NOMO-1 treated with dmso at 0.1 percent for 144 hours (cell line): ENCODE results near the gene HHATL.

Source experiments
- DNase-seq: peaks from one replicate; lab custom pipeline; 2025; ENCODE audit not compliant: unreplicated experiment; lab: John Stamatoyannopoulos, UW

The HHATL gene

DNA sequence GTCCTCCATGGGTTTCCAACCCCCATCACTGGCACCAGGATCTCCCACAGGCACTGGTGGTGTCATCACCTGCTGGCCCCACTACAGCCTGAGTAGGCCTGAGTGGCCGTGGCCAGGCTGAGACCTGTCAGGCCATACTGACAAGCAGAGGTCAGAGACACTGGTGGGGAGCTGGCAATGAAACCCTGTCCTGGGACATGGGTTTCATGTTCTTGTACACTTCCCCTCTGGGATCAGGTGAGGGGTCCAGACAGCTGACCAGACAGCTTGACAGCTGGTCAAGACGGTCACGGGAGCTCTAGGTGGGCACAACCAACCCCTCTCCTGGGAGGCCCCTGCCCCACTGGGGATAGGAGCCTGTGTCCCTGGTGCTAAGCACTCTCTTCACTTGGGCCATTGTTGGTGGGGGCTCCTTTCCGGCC lies 36.0 kb downstream of the HHATL start:
- no peak for DNase-seq

DNA sequence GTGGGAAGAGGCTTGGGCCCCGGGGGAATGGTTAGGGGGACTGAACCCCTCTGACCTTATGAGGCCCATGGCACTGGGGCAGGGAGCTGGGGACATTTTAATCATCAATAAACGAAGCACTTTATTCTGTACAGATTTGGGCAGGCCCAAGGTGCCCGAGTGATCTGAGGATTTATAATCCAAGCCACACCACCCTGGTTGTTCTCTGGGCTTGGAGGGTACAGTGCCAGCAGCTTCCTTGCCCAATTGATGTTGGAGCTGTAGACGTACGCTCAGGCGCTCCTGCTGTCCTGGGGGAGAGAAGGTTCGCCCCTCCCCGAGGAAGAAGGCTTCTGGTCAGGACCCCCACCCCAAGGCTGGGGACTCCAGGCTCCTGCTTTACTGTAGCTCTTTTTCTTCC lies 36.6 kb downstream of the HHATL start:
- no peak for DNase-seq

DNA sequence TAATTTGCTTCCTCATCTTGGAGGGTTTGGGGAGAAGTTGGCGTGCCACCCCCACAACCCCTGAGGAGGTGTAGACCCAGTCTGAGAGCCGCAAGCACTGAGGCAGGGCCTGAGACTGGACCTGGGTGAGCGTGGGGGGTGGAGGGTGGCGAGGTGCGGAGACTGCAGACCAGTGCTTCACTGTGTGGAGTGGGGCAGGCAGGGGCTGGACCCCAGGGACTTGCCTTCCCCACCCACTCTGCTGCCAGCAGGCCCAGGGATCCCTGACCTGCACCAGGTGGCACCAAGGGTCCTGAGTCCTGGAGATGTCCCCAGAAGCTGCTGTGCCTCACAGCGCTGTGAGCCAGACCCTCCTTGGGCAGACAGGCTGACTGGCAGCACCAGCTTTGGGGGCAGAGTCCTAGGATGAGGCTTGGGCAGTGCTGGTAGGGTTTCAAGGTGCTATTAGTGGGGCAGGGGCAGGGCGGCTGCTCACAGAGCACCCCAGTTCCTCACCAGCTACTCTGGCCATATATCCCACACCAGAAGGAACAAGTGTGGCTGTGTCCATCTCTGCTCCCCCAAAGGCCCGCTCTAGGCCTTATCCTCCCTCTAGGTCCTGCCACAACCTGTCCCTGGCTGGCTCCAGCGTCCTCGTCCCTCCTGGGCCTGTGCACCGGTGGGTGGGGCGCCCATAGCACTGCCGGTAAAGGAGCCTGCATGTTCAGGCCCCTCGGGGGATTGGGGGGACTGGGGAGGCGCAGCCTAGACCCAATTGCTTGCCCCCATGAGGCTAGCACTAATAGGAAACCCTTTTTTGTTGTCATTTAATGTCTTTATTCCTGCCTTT lies 37.3 kb downstream of the HHATL start:
- DNase-seq: no peak

DNA sequence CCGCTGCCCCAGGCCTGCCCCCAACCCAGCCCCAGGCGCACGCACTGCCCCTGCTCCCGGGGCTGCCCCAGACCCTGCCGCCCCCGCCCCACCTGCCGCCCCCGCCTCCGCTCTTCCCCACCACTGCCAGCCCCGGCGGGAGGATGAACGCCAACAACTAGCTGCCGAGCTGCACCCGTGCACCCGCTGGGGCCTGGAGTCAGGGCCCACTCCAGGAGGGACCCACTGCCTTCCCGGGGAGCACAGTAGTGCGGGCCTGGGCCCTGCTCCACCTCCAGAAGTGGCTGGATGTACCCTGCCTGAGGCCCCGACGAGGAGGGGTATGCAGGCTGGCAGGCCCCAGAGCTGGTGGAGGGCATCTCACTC lies 38.2 kb downstream of the HHATL start:
- DNase-seq: no peak

DNA sequence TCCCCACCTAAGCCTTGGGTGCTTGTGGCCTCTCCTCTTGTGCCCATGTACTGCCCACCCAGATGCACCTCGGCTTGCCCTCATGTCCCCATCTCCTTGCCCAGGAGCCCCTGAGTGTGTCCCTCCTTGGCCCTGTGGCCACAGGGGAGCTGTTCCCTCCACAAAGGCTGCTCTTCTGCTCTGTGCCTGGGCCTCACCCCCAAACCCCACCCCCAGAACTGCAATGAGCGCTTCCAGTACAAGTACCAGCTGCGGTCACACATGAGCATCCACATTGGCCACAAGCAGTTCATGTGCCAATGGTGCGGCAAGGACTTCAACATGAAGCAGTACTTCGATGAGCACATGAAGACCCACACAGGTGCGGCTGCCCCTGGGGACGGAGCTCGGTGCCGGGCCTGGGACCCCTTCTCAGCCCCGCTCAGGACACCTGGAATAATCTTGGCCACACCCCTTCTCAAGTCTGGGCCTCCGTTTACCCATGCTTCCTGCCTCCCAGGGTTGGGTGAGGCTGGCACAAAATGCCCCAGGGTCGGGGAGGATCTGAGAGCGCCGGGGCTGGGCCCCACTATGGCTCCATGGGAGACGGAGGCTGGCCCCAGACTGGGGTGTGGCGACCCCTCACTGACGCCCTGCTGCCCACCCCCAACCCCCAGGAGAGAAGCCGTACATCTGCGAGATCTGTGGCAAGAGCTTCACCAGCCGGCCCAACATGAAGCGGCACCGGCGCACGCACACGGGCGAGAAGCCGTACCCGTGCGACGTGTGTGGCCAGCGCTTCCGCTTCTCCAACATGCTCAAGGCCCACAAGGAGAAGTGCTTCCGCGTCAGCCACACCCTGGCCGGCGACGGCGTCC lies 38.8 kb downstream of the HHATL start:
- no peak for DNase-seq

DNA sequence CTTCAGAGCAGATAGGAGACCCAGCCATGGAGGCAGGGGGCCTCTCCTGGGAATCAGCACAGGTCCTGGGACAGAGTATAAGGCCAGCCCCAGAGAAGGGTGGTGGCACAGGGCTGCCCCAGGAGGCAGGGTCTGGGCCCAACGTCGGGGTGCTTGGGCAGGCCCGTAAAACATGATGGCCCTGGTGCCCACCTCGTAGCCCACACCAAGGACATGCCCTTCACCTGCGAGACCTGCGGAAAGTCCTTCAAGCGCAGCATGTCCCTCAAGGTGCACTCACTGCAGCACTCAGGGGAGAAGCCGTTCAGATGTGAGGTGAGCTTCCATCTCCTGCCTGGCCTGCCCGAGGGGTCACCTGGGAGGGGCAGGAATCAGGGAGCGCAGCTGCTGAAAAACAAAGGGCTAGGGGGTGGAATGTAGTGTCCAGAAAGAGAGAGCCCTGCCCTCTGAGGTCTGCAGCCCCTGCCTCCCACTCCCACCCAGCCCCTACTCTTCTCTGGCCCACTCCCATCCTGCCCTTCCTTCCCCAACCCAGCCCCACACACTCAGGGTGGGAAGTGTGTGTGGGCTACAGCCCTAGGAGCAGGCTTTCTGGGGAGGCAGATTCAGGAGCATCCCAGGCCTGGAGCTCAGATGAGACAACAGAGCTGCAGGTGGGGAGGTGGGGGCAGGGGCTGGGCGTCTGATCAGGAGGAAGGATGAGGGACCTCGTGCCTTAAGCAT lies 39.6 kb downstream of the HHATL start:
- DNase-seq: no peak

DNA sequence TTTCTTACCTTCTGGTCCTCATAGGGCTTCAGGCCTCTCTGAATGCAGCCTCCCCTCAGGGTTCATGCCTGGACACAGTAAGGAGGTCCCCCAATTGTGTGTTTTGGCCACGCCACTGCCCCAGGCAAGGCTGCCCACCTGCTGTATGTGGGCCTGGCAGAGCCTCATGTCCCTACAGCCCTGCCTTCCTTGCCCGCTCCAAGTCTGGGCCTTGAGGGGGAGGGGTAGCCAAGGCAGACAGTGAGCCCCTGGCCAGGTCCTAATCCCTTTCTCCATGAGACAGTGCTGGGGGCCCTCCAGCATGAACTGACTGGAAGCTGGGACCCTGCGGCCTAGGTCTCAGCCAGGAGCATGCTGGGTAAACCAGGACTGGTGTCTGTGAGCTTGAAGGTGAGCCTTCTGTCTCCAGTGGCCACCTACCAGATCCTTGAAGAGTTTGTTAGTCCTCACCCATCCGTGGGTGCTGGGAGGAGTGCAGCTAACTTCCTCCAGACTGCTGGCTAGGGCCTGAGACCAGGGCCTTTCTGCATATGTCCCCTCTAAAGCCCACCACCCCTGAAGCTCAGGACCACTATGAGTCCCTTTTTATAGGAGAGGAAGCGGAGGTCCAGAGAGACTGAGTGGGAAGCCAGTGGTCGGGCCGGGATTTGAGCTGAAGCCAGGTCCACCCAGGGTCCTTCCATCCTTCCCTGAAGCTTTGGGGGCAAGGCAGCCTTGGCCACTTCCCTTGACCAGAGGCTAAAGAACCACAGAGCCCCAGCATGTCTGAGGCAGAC lies 40.4 kb downstream of the HHATL start:
- no peak for DNase-seq

DNA sequence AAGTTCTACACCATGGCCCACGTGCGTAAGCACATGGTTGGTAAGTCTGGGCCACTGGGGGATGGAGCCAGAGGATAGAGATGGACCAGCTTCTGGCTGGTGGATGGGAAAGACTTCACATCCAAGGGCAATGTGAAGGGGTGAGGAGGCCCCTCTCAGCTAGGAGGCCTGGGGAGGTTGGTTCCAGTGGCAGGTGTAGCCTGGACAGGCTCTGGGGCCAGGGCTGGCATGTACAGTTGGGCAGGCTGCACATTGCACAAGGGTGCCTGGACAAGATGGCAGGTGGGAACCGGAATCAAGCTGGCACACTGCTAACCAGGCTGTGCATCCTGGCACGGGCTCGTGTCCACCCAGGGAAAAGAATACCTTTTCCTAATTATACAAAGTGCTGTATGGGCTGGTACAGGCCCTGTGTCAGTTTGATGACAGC lies 41.0 kb downstream of the HHATL start:
- DNase-seq: no peak

DNA sequence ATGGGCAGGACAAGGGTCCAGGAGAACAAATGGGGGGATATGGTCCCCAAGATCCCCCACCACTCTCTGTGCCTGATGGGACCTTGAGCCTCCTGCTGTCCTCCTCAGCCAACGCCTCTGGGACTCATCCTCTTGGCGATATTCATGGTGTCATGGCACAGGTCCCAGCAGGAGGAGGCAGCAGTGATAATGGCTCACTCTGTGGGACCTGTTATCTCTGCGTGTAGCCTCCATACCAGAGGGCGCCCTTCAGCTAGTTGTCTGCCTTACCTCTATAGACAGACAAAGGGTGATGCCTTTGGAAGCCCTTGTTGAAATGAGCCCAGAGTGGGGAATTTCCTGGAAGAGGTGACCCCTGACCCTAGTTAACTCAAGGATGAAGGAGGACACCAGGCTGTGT lies 41.7 kb downstream of the HHATL start:
- DNase-seq: no peak

DNA sequence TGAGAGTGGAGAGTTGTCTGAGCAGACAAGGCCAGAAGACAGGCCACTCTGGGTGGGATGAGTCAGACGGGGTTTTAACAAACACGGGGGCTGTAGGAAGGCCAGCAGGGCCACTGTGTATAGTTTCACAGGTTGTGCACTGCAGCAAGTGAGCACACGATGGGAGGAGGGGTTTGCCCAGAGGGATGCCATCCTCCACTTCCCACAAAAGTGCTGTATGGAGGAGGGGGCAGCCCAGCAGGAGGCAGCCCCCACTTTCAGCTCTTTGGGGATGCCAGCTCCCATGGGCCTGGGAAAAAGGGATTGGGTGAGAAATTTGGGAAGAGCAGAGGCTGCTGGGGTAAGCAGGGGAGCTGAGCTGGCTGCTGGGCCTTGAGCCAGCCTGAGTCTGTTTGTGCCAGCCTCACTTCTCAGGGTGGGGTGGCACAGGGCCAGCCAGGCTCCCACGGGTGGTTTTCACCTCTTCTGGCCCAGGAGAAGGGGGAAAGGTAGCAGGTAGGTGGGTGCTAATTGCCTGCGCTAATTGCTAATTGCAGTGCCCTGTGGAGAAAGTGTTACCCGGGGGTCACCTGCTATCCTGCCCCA lies 42.4 kb downstream of the HHATL start:
- no peak for DNase-seq

DNA sequence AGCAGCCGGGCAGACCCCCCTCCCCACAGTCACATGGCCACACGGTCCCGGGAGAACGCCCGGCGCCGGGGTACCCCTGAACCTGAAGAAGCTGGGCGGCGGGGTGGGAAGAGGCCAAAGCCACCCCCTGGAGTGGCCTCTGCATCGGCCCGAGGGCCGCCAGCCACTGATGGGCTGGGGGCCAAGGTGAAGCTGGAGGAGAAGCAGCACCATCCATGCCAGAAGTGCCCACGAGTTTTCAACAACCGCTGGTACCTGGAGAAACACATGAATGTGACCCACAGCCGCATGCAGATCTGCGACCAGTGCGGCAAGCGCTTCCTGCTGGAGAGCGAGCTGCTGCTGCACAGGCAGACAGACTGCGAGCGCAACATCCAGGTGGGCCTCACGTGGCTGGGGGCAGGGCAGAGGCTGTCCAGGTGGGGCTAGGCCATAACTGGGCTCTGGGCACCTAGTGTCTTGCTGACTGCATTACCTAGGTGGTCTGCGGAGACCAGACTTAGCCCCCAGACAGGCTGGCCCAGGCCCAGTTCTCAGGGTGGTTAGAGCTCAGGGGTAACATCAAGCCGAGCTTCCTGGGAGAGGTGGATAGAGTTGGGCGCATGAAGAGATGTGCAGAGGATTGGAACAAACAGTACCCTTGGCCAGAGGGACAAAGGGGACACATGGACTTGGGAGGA lies 43.0 kb downstream of the HHATL start:
- no peak for DNase-seq

DNA sequence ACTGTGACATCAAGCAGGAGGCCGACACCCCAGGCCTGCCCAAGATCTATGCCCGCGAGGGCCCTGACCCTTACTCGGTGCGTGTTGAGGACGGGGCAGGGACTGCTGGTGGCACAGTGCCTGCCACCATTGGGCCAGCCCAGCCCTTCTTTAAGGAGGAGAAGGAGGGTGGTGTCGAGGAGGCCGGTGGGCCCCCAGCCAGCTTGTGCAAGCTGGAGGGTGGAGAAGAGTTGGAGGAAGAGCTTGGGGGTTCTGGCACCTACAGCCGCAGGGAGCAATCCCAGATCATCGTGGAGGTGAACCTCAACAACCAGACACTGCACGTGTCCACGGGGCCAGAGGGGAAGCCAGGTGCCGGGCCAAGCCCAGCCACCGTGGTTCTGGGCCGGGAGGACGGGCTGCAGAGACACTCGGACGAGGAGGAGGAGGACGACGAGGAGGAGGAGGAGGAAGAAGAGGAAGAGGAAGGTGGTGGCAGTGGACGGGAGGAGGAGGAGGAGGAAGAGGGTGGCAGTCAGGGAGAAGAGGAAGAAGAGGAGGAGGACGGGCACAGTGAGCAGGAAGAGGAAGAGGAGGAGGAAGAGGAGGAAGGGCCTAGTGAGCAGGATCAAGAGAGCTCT lies 43.7 kb downstream of the HHATL start:
- no peak for DNase-seq

DNA sequence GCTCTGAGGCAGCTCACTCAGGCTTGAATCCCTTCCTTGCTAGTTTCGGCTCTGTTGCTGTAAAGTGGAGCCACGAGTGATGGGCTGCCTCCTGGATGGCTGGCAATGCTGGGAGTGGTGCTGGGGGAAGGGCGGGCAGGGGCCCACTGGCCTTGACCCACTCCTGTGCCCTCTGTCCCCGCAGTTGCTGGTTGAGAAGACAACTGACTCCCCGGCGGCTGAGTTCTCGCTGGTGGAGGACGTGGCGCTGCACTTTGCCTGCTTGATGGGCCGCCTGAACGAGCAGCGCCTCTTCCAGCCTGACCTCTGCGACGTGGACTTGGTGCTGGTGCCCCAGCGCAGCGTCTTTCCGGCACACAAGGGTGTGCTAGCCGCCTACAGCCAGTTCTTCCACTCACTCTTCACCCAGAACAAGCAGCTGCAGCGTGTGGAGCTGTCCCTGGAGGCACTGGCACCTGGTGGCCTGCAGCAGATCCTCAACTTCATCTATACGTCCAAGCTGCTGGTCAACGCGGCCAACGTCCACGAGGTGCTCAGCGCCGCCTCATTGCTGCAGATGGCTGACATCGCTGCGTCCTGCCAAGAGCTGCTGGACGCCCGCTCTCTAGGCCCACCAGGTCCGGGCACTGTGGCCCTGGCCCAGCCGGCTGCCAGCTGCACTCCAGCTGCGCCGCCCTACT lies 44.4 kb downstream of the HHATL start:
- no peak for DNase-seq

DNA sequence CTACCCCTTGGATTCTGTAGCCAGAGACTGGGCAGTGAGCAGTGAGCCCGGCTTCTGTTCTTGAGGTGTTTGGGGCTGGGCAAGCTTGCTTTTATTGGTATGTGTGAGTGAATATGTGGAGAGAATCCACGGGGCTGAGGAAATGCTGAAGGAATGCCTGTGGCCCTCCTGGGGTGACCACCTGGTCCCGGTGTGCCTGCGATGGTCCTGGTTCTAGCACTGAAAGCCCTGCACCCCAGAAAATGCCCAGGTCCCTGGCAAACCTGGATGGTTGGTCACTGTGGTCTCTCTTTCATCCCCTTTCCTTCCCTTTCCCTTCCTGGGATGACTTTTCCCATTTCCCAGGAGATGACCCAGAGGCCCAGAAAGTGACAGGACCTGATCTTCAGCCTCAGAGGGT lies 44.9 kb downstream of the HHATL start:
- DNase-seq: no peak

DNA sequence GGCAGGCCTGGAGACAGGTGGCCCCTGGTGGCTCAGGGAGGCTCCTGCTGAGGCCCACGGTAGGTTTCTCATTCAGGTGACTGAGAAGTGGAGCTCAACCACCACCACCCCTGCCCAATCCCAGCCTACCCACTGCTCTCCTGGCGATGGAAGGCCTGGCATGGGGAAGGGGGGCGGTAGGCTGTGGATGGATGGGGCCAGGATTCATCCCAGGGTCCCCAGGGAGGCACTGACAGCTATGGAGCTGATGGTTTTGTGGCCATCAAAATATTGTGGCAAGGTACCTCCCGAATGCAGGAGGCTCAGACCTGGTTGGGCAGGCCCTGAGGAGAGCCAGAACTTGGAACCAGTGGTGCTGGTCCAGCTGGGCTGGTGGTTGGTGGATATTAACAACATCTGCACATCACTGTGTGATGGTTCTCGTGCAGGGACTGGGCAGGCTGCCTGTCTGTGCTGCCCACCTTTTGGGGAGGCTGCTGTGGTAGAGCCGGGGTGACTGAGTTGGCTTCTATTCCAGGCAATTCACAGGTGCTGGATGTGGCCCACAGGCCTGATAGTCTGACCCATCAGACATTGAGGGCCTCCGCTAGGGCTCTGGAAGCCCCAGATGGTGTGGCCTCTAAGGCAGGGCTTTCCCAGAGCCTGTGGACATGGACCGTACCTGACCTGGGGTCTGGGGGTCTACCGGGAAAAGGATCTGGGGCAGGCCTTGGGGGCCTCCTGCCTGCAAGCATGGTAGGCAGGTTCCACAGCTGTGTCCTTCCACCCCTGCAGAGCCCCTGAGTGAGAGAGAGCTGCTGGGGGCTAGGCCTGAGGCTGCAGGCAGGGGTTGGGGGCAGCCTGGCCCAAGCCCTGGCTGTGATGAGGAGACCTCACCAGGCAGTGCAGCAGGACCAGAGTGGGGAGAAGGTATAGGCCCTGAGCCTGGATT lies 45.7 kb downstream of the HHATL start:
- no peak for DNase-seq

DNA sequence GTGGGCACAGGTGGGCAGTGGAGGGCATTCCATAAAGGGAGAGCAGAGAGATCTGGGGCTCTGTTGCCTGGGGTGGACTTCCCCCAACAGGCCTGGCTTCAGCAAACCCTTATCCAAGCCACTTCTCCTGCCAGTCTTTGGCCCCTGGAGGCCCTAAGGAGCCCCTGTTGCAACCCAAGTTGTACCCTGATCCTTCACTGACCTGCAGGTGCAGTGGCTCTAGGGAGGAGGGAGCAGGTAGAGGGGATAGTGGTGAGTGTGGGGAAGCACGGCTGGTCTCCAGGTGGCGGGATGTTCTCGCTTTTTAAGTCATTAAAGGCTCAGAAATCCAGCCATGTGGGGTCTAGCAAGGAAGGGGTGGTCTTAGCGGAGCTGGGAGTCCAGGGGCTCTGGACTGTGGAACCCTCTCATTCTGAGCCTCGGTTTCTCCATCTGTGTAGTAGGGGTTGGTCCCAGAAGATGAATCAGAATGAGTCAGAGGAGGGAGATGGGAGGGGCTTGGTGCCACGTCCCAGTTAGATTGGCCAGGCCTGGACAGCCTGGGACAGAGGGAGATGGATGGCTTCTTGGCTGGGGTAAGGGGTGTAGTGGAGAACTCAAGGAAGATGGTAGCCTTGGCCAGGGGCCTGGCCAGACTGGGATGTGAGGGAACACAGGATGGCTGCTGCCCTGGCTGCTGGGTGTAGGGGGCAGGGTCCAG lies 46.5 kb downstream of the HHATL start:
- DNase-seq: no peak

DNA sequence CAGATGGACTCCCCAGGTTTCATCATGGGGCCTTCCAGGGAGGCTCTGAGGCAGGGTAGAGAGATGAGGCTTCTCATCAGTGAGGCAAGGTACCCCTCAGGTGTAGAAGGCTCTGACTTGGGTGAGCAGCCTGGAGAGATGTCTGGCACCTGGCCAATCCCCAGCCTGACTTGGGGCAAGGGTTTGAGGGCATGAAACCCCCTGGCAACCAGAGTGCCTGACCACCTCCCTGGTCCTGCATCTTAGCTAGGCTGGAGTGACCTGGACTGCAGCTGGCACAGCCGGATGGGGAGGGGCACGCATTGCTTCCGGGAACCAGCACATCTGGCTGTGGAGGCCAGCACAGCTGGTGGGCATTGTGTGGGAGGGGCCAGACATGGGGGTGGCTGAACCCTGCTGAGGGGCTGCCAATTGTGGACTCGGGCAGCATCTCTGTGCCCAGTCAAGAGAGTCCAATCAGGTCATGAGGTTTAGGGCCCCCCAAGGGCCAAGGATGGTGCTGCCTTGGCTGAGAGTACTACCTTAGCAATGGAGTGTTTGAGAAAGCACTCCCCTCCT lies 47.2 kb downstream of the HHATL start:
- DNase-seq: no peak
